ENCODE data around the gene ZEB1. TPM values are rescaled to one million over a fixed set of nuclear protein-coding genes. Genes with fewer than 3 reads are reported as not detected.

ZEB1 gene
- total RNA-seq, 6 experiments from 2014 or later, result 46.2 to 59.5 (median 53.2) TPM

DNA sequence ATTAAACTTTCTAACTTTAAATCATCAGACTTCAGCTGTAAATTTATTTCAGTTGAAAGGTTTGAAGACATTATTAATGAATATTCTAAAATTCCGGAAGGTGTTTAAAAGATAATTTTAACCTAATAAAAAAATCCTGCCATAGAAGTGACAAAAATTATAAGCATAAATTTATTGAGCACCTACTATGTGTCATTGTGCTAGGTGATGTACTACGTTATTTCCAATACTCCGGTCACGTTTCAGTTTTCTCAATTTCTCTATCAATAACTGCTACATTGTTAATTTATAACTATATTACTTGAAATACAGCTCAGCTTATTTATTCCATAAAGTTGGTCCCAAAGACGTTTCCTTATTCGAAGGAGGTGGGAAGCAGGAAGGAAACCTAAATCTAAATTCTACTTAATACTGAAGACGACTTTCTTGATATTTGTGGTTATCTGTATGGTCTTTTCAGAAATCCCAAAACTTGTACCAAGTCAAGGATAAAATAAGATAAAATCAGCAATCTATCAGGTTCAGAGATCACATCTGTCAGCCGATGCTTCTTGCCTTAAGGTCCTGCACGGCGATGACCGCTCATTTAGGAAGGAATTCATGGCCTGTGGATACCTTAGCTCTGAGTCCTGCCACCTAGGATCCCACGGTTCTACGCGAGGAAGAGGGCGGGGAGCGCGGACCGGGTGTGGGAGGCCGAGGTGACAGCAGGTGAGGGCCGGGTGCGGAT is 1.2 kb upstream of the ZEB1 start:
- peaks cover 1% of the 10 kb centered on the region; the same call in 1 of the 2 replicates for H3K27me3 Mint-ChIP-seq (ENCODE audit: insufficient read depth)
- H3K4me1 Mint-ChIP-seq (ENCODE audit: low read depth), result peaks cover 64% of the 10 kb centered on the region
- DNase-seq, result no peak
- peaks cover 12% of the 10 kb centered on the region; the same call in 1 of the 2 replicates for H3K36me3 Mint-ChIP-seq (ENCODE audit: low read depth)
- TF ChIP-seq CTCF (IDR thresholded peaks at IDR 0.05), result no peak
- H3K27ac Mint-ChIP-seq, result peak overlapping the region; percentile 96
- no peaks in the 10 kb centered on the region for H3K9me3 Mint-ChIP-seq
- H3K4me3 Mint-ChIP-seq, result peak overlapping the region; percentile 95

GRCh38 chr10:31318382-31318853 is 598 bp upstream of the ZEB1 start:
- peak overlapping the region; percentile 95 for H3K4me3 Mint-ChIP-seq
- peaks cover 1% of the 10 kb centered on the region; the same call in 1 of the 2 replicates for H3K27me3 Mint-ChIP-seq (ENCODE audit: insufficient read depth)
- peak overlapping the region; percentile 96 for H3K27ac Mint-ChIP-seq
- H3K9me3 Mint-ChIP-seq, result no peaks in the 10 kb centered on the region
- peaks cover 12% of the 10 kb centered on the region; the same call in 1 of the 2 replicates for H3K36me3 Mint-ChIP-seq (ENCODE audit: low read depth)
- DNase-seq, result peak; percentile 56
- peaks cover 68% of the 10 kb centered on the region for H3K4me1 Mint-ChIP-seq (ENCODE audit: low read depth)
- no peak for TF ChIP-seq CTCF (IDR thresholded peaks at IDR 0.05)

DNA sequence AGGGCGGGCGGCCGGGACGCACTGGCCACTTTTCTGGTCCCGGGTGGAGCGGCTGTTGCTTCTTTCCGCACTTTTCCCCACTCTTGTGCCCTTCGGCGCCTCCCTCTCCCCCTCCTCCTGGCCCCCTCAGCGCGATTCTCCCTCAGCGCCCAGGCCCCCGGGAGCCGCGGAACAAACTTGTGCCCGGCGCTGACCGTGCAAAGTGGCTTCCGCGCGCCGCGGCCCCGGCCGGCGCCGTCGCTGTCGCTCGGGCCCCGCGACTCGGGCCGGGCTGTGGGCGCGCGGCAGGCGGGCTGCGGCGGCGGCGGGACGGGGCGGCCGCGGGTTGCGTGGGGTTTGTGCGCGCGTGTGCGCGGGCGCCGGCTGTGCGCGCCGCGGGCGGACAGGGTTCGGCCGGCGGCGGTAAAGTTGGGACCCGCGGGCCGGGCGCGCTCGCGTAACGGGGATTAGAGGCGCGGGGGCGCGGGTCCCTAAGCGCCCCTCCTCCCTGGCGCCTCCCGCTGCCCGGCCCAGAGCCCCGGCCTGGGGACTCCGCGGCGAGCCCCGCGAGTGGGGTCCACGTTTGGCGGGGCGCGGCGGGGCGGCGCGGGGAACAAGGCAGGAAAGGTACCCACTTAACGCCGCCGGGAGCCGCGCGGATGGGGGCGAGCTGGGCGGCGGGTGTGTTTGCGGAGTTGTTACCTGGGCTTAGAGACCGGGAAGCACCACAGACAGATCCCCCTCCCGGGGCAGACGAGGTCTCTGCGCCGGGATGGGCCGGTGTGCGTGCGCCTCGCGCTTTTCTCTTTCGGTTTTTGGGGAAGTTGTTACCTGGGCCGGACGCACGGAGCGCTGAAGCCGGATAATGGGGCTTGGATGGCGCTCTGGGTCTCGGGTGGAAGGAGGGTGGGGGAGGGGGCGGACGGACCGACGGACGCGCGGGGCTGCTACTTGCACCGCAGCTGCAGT is 860 bp downstream of the ZEB1 start:
- Mint-ChIP-seq H3K27ac (peak overlapping the region; percentile 96), H3K27me3 (ENCODE audit: insufficient read depth) (peaks cover 1% of the 10 kb centered on the region; the same call in 1 of the 2 replicates), H3K4me1 (ENCODE audit: low read depth) (peaks cover 71% of the 10 kb centered on the region), H3K9me3 (no peaks in the 10 kb centered on the region), H3K36me3 (ENCODE audit: low read depth) (peaks cover 12% of the 10 kb centered on the region; the same call in 1 of the 2 replicates), H3K4me3 (peak overlapping the region; percentile 98)
- TF ChIP-seq CTCF (IDR thresholded peaks at IDR 0.05), result peak; percentile 20; the same call in 1 of the 2 replicates
- DNase-seq, result no peak

- Mint-ChIP-seq H3K36me3 (ENCODE audit: low read depth) (peaks cover 12% of the 10 kb centered on the region; the same call in 1 of the 2 replicates), H3K27me3 (ENCODE audit: insufficient read depth) (peaks cover 1% of the 10 kb centered on the region; the same call in 1 of the 2 replicates), H3K27ac (peak overlapping the region; percentile 89), H3K9me3 (no peaks in the 10 kb centered on the region), H3K4me3 (peak overlapping the region; percentile 98), H3K4me1 (ENCODE audit: low read depth) (peaks cover 70% of the 10 kb centered on the region)
- DNase-seq, result peak; percentile 17
- TF ChIP-seq CTCF (IDR thresholded peaks at IDR 0.05), result peak; percentile 32
Observed at GRCh38 chr10:31320550-31321211, 1.7 kb downstream of the ZEB1 start.

GRCh38 chr10:31321396-31321941 is 2.5 kb downstream of the ZEB1 start:
- TF ChIP-seq CTCF (IDR thresholded peaks at IDR 0.05), result no peak
- H3K9me3 Mint-ChIP-seq, result no peaks in the 10 kb centered on the region
- H3K4me3 Mint-ChIP-seq, result peak overlapping the region; percentile 98
- no peak for DNase-seq
- H3K36me3 Mint-ChIP-seq (ENCODE audit: low read depth), result peaks cover 12% of the 10 kb centered on the region; the same call in 1 of the 2 replicates
- peaks cover 1% of the 10 kb centered on the region; the same call in 1 of the 2 replicates for H3K27me3 Mint-ChIP-seq (ENCODE audit: insufficient read depth)
- H3K27ac Mint-ChIP-seq, result peak overlapping the region; percentile 89
- H3K4me1 Mint-ChIP-seq (ENCODE audit: low read depth), result peaks cover 70% of the 10 kb centered on the region
